Fibroblast of skin of scalp (primary cell): ENCODE measurements around the gene ZSCAN25.
"Not testable (repeated sequence)": the region's sequence is repeated elsewhere in the genome, so short reads cannot be mapped to it uniquely, and the experiment has no call there.

ENCODE experiments used
- DNase-seq: peaks from one replicate; pipeline ENCODE4 v3.0.0-alpha.2; 2013

The ZSCAN25 gene

DNA sequence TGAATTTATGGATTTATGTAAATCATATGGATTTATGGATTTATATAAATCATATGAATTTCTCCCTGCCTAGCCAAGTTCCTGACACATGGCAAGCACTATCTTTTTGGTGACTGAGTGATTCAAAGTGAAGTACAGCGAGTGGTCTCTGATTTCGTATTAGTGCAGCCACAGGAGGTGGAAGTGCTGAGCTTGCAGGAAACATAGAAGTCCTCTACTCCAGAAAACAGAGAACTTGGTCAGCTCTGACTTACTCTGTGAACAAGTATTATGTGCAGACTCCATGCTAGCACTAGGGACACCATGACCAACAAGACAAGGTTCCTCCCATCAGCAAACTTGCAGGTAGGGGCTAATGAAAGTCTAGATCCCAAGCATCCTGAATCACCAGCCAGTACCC lies 34.5 kb downstream of the ZSCAN25 start:
- DNase-seq, result no peak

DNA sequence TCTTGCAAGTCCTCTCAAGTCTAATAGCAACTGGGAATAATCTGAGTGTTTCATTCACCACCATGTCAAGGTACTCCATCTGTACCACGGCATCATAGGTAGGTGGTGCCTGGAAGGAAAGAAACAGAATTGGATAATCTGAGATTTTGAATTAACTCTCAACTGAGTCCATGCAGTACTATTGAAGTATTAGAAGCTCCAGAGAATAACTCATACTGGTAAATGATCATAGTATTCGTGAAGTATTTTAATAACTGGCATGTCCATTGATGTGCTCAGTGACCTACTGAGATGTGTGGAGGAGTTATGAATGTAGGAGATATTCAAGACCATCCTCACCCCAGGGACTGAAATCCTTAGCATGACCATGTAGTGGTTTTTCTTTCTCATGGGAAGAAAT lies 35.9 kb downstream of the ZSCAN25 start:
- no peak for DNase-seq

DNA sequence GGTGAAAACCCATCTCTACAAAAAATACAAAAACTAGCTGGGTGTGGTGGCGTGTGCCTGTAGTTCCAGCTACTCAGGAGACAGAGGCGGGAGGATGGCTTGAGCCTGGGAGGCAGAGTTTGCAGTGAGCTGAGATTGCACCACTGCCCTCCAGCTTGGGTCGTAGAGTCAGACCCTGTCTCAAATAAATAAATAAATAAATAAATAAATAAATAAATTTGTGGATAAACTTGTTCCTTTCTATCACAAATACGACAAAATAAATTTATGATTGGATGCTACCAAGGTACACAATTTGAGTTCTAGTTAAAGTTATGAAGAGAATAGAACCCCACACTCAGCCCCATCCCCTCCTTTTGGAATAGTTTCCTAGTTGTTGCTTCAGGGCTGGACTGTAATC lies 36.5 kb downstream of the ZSCAN25 start:
- DNase-seq, result not testable (repeated sequence)

DNA sequence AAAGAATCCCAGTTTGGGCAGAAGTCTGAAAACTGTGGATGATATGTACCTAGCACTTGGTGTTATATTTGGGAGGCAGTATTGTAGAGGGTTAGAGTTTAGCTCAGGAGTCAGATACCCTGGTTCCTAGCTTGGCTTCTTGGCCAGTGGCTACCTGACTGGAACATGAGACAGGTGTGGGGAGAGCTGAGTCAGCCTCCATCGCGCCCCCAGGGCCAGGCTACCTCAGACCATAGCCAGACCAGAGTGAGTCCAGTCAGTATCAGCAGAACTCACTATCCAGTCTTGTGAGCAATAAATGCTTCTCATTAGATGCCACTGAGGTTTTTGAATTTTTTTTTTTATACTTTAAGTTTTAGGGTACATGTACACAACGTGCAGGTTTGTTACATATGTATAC lies 37.0 kb downstream of the ZSCAN25 start:
- no peak for DNase-seq

DNA sequence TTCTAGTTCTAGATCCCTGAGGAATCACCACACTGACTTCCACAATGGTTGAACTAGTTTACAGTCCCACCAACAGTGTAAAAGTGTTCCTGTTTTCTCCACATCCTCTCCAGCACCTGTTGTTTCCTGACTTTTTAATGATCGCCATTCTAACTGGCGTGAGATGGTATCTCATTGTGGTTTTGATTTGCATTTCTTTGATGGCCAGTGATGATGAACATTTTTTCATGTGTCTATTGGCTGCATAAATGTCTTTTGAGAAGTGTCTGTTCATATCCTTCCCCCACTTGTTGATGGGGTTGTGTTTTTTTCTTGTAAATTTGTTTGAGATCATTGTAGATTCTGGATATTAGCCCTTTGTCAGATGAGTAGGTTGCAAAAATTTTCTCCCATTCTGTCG lies 37.9 kb downstream of the ZSCAN25 start:
- not testable (repeated sequence) for DNase-seq

DNA sequence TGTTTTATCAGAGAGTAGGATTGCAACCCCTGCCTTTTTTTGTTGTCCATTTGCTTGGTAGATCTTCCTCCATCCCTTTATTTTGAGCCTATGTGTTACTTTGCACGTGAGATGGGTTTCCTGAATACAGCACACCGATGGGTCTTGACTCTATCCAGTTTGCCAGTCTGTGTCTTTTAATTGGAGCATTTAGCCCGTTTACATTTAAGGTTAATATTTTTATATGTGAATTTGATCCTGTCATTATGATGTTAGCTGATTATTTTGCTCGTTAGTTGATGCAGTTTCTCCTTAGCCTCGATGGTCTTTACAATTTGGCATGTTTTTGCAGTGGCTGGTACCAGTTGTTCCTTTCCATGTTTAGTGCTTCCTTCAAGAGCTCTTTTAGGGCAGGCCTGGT lies 41.1 kb downstream of the ZSCAN25 start:
- DNase-seq, result not testable (repeated sequence)

DNA sequence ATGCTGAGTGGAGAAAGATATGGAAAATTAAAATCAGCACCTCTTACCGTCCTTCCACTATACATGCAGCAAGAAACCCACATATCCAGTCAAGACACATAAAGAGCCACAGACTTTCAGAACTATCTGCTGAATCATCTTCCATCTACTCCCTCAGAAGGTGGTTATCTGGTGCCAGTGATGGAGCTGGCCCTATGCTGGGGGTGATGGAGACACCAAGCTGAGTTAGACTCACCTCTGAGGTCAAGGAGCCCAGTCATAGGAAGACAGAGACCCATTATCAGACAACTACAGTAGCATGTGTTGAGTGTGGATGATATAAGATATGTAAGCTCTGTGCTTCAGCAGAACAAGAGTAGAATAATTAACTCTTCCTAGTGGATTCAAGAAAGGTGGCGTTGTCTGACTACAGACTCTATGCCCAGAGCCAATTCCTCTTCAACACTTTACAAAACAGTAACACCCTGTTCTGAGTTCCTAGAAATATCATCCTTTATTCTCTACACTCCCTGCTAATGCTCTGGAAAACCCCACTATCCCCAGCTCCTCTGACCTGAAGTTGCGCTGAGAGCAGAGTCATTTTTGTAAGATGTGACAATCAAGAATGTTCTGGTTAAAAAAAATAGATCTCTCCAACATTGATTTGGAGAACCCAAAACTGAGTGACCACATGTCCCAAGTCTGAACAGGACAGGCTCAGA lies 48.7 kb downstream of the ZSCAN25 start:
- no peak for DNase-seq

DNA sequence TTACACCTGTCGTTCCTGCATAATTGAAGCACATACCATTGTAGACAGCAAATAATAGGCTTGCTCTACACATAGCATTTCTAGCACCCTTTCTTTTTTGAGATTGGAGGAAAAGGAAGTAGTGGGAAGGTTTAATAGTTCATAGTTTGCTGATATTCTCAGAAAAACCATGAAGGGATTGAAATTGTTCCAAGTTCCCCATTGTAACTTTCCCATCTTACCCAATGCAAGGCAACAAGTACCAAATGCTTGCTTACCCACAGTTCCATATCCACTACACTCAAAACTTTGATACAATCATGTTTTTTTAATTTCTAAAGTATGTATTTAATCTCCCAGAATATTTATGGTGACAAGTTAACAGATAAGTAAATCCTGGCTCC lies 49.3 kb downstream of the ZSCAN25 start:
- no peak for DNase-seq

DNA sequence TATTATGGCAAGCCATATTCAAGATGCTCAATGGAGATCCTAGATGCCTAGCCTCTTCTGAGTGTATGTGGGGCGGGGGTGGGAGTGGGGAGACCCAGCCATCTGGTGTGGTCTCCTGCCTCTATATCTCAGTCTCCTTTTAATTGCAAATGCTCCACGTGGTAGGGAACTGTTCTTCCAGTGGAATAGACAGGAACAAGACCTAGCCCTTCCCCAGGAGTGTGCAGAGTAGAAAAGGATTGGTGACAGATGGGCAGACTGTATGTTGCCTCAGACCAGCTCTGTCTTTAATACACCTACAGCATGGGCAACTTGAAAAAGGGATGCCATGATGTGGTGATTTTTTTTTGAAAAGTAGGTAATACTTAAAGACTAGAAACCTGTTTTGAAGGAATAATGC lies 50.4 kb downstream of the ZSCAN25 start:
- DNase-seq, result no peak

DNA sequence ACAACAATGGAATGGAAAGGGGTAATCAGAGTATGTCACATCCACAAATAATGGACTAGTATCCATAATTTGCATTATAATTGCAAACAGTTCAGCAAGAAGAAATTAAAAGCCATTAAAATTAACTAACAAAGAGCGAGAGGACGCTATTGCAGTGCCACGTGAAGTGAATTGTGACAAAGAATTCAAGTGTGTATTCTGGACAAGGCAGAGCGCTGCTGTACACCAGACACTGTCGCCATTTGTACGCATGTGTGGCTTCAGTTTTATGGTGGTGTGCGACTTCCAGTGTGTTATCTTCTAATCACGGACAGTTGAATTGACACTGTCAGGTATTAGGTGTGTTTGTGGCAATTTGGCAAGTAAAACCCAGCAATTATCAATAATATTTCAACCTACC lies 51.8 kb downstream of the ZSCAN25 start:
- DNase-seq, result no peak

DNA sequence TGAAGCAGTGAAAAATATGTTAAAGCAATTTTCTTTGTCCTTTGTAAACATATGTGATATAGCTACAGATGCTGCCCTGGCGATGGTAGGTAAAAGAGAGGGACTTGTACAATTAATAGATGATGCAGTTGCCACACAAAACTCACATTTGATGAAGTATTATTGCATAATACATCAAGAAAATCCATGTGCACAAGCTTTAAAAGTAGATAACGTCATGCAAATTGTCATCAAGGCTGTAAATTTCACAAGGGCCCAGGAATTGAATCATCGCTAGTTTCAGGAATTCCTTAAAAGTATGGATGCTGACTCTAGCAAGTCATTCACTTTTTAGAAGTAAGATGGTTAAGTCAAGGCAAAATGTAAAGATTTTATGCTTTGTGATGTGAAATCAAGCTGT lies 53.0 kb downstream of the ZSCAN25 start:
- no peak for DNase-seq

DNA sequence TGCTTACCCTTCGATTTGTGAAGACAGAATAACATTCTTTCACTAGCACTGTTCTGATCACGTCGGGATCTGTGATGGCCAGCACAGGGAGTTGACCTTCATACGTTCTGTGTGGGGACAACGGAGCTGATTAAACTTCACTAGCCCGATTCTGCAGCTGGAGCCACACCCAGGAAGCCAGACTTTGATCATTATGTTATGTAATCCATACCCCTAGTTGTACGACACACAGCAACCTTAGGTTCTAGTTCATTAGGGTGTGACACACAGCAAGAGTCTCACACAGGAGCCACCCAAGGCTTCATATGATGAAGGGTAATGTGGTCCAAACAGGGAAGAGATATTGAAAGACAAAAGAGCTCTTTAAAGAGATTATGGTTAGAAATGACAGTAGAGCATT lies 55.8 kb downstream of the ZSCAN25 start:
- DNase-seq, result no peak

DNA sequence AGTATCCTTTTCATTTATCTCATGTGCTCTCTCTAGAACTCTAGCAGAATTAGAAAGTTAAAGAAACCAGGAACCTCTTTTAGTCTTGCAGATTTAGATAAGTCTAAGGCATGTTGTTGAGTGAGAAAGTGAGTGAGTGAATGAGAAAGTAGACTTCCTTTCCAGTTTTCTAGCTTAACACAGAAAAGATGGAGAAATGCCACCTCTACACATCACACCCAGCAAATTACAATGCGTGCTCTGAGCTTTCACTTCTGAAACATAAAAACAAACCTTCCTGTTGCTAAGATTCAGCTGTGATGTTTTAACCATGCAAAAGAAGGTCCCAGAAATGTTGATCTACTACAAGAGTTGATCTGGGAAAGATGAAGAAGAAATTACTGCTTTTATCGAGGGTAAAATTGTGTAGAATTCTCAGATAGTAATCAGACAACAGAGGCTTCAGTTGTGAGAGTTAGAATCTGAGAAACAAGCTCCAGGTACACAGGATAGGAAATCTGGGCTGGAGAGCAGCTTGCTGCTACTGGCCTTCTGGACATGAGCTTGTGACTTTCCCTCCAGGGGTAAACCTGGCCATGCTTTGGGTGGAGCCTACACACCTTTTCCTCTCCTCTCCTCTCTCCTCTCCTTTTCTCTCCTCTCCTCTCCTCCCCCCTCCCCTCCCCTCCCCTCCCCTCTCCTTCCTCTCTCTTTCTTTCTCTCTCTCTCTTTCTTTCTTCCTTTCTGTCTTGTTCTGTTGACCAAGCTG lies 58.4 kb downstream of the ZSCAN25 start:
- no peak for DNase-seq

DNA sequence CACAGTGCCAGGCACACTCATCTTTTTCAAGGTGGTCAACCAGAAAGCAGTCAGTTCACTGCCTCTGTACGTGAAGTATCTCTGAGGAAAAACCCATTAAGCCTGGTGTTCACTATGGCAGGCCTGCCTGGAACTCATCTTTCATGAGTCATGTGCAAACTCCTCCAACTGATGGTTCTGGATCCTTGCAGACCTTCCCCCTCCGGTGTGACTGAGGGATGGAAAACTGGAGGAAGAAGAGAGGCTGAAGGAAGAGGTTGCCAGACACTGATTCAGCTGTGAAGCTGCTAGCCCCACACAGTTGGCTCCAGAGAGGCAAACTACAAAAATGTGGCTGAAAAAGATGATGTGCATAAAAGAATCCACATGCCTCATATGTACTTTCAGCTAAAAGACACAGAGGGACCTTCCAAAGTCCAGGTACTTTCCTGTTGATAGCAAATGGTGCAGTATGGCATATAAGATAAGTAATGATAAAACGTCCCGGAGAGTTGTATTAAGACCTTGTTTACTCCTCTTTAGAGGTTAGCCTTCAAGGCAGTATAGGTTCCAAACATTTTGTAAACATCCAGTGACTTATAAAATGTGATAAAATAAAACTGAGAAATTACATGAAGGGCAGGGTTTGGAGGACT lies 60.4 kb downstream of the ZSCAN25 start:
- DNase-seq, result no peak

DNA sequence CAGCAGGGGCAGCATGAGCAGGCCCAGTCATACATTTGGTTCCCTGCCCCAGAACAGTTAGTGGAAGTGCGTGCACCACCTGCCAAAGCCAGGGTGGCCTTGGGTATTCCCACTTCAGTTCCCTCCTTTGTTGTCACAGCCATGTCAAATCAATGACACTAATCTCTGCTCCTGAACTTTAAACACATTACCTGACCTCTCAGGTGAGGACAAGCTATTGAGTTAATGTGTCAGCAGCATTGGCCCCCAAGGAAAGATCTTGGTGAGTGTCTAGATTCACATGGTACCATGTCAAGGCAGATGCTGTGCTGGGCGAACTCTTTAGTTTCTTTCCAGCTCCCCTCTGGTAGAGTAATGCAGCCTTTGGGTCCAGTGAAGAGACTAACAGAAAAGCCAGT lies 60.9 kb downstream of the ZSCAN25 start:
- DNase-seq, result no peak

DNA sequence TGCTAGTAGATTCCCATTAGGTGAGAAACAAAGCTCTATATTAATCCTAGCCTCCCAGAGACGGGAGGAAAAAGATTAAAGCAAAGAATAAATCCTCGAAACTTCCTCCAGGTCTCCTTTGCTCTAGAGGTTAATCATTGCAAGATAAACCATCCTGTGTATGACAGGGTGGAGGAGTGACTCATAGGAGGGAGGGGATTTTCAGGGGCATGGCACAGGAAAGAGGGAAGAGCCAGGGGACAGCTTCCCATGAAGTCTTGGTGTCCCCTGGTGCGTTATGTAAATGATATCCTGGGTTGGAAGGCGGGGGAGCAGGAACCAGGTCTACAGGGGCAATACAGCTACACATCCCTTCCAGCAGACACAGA lies 62.3 kb downstream of the ZSCAN25 start:
- DNase-seq, result peak; percentile 2

DNA sequence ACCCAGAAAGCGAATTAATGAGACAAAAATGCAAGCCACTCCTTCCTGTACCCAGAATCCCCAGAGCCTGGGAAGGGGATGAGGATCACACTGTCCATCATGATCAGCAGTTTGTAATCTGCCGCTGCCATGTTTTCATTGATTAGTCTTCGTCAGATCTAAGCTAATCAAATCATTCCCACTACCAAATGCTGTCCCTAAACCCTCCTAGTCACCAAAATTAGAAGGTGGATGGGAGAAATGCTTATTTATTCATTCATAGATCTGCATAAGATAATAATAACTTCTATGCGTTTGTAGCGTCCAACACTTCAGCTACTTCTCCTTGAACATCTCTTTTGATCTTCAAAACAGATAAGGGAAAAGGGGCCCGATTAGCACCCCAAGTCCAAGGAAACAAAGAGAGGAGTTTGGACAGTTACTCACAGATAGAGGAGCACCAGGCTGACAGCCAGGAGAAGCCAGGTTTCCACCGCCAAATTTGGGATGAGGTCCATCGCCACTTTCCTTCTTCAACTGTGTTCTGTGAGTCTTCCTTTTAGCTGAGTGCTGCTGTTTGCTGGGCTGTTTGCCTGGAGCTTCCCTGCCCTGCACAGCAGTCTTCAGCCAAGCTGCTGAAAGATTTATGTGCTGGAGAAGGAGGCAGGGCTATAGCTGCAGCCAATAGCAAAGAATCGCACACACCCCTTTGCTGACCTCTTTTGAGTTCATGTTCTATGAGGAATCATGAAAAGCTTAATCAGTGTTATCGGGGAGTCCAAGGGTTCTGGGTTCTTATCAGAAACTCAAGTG lies 62.9 kb downstream of the ZSCAN25 start, which contains the start of gene CYP3A5:
CYP3A5 (minus strand) TSS at position 597 of the 792 bp plus-strand sequence; CDS start at position 497, 100 bp downstream.
- DNase-seq, result no peak
